Measurements from ENCODE around the gene ERN1. TPM values are rescaled to one million over a fixed set of nuclear protein-coding genes. Genes with fewer than 3 reads are reported as not detected.

The ERN1 gene
- total RNA-seq, 1 donor: 14.7 TPM

- TF ChIP-seq, protein P1, sequence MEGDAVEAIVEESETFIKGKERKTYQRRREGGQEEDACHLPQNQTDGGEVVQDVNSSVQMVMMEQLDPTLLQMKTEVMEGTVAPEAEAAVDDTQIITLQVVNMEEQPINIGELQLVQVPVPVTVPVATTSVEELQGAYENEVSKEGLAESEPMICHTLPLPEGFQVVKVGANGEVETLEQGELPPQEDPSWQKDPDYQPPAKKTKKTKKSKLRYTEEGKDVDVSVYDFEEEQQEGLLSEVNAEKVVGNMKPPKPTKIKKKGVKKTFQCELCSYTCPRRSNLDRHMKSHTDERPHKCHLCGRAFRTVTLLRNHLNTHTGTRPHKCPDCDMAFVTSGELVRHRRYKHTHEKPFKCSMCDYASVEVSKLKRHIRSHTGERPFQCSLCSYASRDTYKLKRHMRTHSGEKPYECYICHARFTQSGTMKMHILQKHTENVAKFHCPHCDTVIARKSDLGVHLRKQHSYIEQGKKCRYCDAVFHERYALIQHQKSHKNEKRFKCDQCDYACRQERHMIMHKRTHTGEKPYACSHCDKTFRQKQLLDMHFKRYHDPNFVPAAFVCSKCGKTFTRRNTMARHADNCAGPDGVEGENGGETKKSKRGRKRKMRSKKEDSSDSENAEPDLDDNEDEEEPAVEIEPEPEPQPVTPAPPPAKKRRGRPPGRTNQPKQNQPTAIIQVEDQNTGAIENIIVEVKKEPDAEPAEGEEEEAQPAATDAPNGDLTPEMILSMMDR (IDR thresholded peaks at IDR 0.05; ENCODE audit: insufficient read depth, low read depth, low read length): no peak
- H3K4me3 ChIP-seq (ENCODE audit: low read depth, low read length): no peak overlapping the region
- DNase-seq (ENCODE audit: low read depth): no peak
Observed at GRCh38 chr17:64069143-64069542, 60.8 kb downstream of the ERN1 start.

GRCh38 chr17:64067657-64068056, 62.3 kb downstream of the ERN1 start:
- TF ChIP-seq, protein P1 (IDR thresholded peaks at IDR 0.05; ENCODE audit: insufficient read depth, low read depth, low read length): no peak
- H3K4me3 ChIP-seq (ENCODE audit: low read depth, low read length): no peak overlapping the region
- DNase-seq (ENCODE audit: low read depth): no peak

GRCh38 chr17:64066716-64067115, 63.2 kb downstream of the ERN1 start:
- TF ChIP-seq, protein P1 (IDR thresholded peaks at IDR 0.05; ENCODE audit: insufficient read depth, low read depth, low read length): no peak
- H3K4me3 ChIP-seq (ENCODE audit: low read depth, low read length): no peak overlapping the region
- DNase-seq (ENCODE audit: low read depth): no peak

DNA sequence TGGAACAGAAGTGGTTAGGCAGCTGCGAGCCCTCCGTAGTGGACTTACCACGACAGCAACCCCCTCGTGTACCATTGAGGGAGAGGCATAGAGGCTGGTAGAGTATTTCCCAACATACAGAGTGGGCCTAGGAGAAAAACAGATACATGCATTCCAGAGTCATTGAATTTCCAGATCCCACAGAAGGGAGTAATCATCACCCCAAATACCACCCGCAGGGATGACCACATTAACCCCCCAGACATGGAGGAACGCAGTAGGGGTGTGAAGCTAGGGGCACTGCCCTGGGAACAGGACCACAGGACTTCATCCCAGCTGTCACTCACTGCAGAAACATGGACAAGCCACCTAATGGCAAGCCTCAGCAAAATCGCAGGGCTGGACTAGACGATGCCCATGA, 64.8 kb downstream of the ERN1 start:
- TF ChIP-seq, protein P1 (IDR thresholded peaks at IDR 0.05; ENCODE audit: insufficient read depth, low read depth, low read length): no peak
- no peak overlapping the region for H3K4me3 ChIP-seq (ENCODE audit: low read depth, low read length)
- DNase-seq (ENCODE audit: low read depth): no peak

DNA sequence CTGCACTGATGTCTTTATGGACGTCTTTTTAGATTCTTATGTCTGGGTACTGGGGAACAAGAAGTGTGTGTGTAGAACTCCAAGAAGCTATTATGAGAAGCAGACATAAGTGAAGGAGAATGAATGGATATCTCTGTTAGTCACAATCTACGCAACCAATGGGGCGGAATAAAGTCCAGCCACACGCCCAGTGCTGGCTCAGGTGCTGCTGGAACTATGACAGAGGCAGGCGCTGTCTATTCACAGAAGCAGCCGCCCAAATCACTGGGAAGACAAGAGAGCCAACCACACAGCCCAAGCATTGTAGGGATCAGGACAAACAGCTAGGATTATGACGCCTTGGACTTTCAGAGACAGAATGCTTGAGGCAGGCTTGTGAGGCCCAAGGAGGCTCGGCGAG, 65.6 kb downstream of the ERN1 start:
- TF ChIP-seq, protein P1 (IDR thresholded peaks at IDR 0.05; ENCODE audit: insufficient read depth, low read depth, low read length): no peak
- H3K4me3 ChIP-seq (ENCODE audit: low read depth, low read length): no peak overlapping the region

DNA sequence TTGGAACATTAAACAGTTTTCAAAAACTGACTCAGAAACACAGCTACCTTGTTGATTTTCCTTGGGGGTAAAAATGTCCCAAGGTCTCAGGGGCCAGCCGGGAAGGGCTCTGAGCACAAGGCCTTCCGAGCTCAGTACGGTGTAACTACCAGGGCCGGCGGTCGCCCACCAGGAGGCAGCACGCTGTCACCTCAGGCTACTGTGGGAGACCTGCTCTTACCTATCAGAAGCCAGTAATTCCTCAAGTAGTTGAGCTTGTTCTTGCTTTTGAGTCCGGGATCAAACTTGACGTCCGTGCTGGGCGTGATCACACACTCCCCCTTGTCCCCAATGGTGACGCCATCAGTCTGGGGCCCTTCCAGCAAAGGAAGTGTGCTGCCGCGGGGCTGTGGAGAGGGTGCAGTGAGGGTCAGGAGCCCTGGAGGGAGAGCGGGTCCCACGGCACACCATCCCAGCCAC, 66.1 kb downstream of the ERN1 start:
- peak; percentile 46 for DNase-seq (ENCODE audit: low read depth)
- TF ChIP-seq, protein P1 (IDR thresholded peaks at IDR 0.05; ENCODE audit: insufficient read depth, low read depth, low read length): peak; percentile 31
- no peak overlapping the region for H3K4me3 ChIP-seq (ENCODE audit: low read depth, low read length)

More for the DNA sequence above, 65.6 kb downstream of the ERN1 start:
- DNase-seq (ENCODE audit: low read depth): no peak

DNA sequence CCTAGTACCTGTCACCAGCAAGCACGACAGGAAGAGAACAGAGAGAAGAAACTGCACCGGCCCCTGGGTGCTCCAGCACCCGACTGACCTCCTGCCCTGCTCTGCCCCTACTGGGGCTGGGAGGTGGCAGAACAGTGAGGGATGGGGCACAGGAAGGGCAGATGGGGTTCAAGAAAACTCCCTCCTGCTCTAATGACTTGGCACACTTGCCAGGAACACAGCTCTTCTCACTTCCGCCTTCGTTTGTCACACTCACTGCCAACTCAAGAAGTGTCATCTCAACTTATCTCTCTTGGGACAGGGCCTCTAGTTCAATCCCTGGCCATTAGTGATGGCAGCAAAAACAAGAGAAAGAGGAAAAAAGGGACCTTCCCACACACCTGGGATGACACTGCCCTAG, 66.9 kb downstream of the ERN1 start:
- DNase-seq (ENCODE audit: low read depth): no peak
- H3K4me3 ChIP-seq (ENCODE audit: low read depth, low read length): no peak overlapping the region
- TF ChIP-seq, protein P1 (IDR thresholded peaks at IDR 0.05; ENCODE audit: insufficient read depth, low read depth, low read length): no peak
